SK-N-SH treated with all-trans-retinoic acid at 6 μM for 48 hours (cell line): Measurements from ENCODE around the gene ST3GAL3.

Source experiments
- ATAC-seq: fragments of 200-7000 bp; cut with Tn5 transposase; 3 replicates; pipeline ENCODE4 v1.9.1; 2020; ENCODE audit warnings: mild to moderate bottlenecking, moderate library complexity
- ARNTL ChIP-seq: fragments of 450-650 bp; formaldehyde crosslinking; IDR thresholded peaks from 2 replicates; pipeline ENCODE4 v1.5.0; 2020; ENCODE audit warnings: low read depth, mild to moderate bottlenecking, moderate library complexity, borderline replicate concordance
- BACH2 ChIP-seq: fragments of 250-450 bp; sonication (Bioruptor Pico); IDR thresholded peaks from 2 replicates; pipeline ENCODE4 v1.9.0; 2021; ENCODE audit warnings: mild to moderate bottlenecking, borderline replicate concordance
- CREB5 ChIP-seq: fragments of 250-450 bp; sonication (Bioruptor Pico); IDR thresholded peaks from 2 replicates; pipeline ENCODE4 v1.5.1; 2020; ENCODE audit warnings: low read depth, mild to moderate bottlenecking, moderate library complexity
- CSDC2 ChIP-seq: fragments of 250-450 bp; sonication (Bioruptor Pico); IDR thresholded peaks from 2 replicates; pipeline ENCODE4 v1.5.0; 2020; ENCODE audit warnings: mild to moderate bottlenecking, moderate library complexity
- CSRNP3 ChIP-seq: fragments of 250-450 bp; sonication (Bioruptor Pico); IDR thresholded peaks from 2 replicates; pipeline ENCODE4 v1.5.1; 2021; ENCODE audit warnings: mild to moderate bottlenecking, moderate library complexity
- OSR1 ChIP-seq: fragments of 250-450 bp; sonication (Bioruptor Pico); IDR thresholded peaks from 2 replicates; pipeline ENCODE4 v1.8.0; 2022; ENCODE audit warnings: moderate library complexity, mild to moderate bottlenecking, inconsistent platforms
- PATZ1 ChIP-seq: fragments of 250-450 bp; sonication (Bioruptor Pico); IDR thresholded peaks from 2 replicates; pipeline ENCODE4 v1.8.0; 2020; ENCODE audit warnings: mild to moderate bottlenecking, moderate library complexity, borderline replicate concordance
- POU6F1 ChIP-seq: fragments of 250-450 bp; sonication (Bioruptor Pico); IDR thresholded peaks from 2 replicates; pipeline ENCODE4 v1.8.0; 2021; ENCODE audit warnings: low read depth, mild to moderate bottlenecking, moderate library complexity, borderline replicate concordance
- PPARA ChIP-seq: fragments of 250-450 bp; sonication (Bioruptor Pico); IDR thresholded peaks from 2 replicates; pipeline ENCODE4 v1.5.0; 2020; ENCODE audit warnings: mild to moderate bottlenecking, borderline replicate concordance
- TOX ChIP-seq: fragments of 250-450 bp; sonication (Bioruptor Pico); IDR thresholded peaks from 2 replicates; pipeline ENCODE4 v1.8.0; 2021; ENCODE audit warnings: mild to moderate bottlenecking, moderate library complexity, borderline replicate concordance
- TSHZ2 ChIP-seq: fragments of 250-450 bp; sonication (Bioruptor Pico); IDR thresholded peaks from 2 replicates; pipeline ENCODE4 v1.5.0; 2020; ENCODE audit warnings: mild to moderate bottlenecking, moderate library complexity
- ZC3H10 ChIP-seq: fragments of 250-450 bp; sonication (Bioruptor Pico); IDR thresholded peaks from 2 replicates; pipeline ENCODE4 v1.5.1; 2021; ENCODE audit warnings: mild to moderate bottlenecking, moderate library complexity
- ZFP3 ChIP-seq: fragments of 250-450 bp; sonication (Bioruptor Pico); IDR thresholded peaks from 2 replicates; pipeline ENCODE4 v1.5.0; 2020; ENCODE audit warnings: mild to moderate bottlenecking, moderate library complexity
- ZFP30 ChIP-seq: fragments of 450-650 bp; formaldehyde crosslinking; IDR thresholded peaks from 2 replicates; pipeline ENCODE4 v1.5.0; 2022; ENCODE audit warnings: mild to moderate bottlenecking, moderate library complexity
- ZNF565 ChIP-seq: fragments of 450-650 bp; formaldehyde crosslinking; conservative IDR thresholded peaks from 2 replicates; pipeline ENCODE4 v1.5.0; 2020; ENCODE audit warnings: low read depth, mild to moderate bottlenecking, moderate library complexity
- ZNF70 ChIP-seq: fragments of 450-650 bp; formaldehyde crosslinking; IDR thresholded peaks from 2 replicates; pipeline ENCODE4 v1.5.0; 2020; ENCODE audit warnings: mild to moderate bottlenecking, moderate library complexity
- ZNF8 ChIP-seq: fragments of 450-650 bp; formaldehyde crosslinking; IDR thresholded peaks from 2 replicates; pipeline ENCODE4 v1.5.0; 2020; ENCODE audit warnings: mild to moderate bottlenecking, moderate library complexity

ST3GAL3 gene

GRCh38 chr1:43980255-43981134, 273.2 kb downstream of the ST3GAL3 start:
- ATAC-seq = no peak
- no peak for TF ChIP-seq ZC3H10
- no peak for TF ChIP-seq CREB5 (CRISPR knock-in tag)
- no peak for TF ChIP-seq CSDC2 (CRISPR knock-in tag)
- no peak for TF ChIP-seq BACH2
- TF ChIP-seq ARNTL (CRISPR knock-in tag) = no peak
- TF ChIP-seq POU6F1 (CRISPR knock-in tag) = no peak
- no peak for TF ChIP-seq TSHZ2
- TF ChIP-seq TOX = no peak
- no peak for TF ChIP-seq ZFP30 (CRISPR knock-in tag)
- no peak for TF ChIP-seq CSRNP3 (CRISPR knock-in tag)
- no peak for TF ChIP-seq ZNF565 (CRISPR knock-in tag)
- TF ChIP-seq ZNF70 (CRISPR knock-in tag) = no peak
- no peak for TF ChIP-seq OSR1 (CRISPR knock-in tag)
- TF ChIP-seq PATZ1 (CRISPR knock-in tag) = no peak
- TF ChIP-seq PPARA (CRISPR knock-in tag) = no peak
- TF ChIP-seq ZNF8 (CRISPR knock-in tag) = no peak
- TF ChIP-seq ZFP3 (CRISPR knock-in tag) = no peak
- TF ChIP-seq, all 23 proteins: peak for 0
